WTC11 (cell line): Measurements from ENCODE around the gene IFNGR1. TPM values are rescaled to one million over a fixed set of nuclear protein-coding genes. Genes with fewer than 3 reads are reported as not detected.

ENCODE experiments used
- ATAC-seq: fragments of 200-7000 bp; cut with Tn5 transposase; 2 replicates; pipeline ENCODE4 v1.10.0; 2021; ENCODE audit warnings: mild to moderate bottlenecking, moderate library complexity
- CTCF ChIA-PET: fragments of 300-600 bp; sonication (Branson Sonifier 250); formaldehyde crosslinking; loops from one replicate; lab custom pipeline; 2021; ENCODE audit warnings: antibody characterized with exemption; lab: Charles Lee
- POLR2A ChIA-PET: fragments of 350-600 bp; sonication (Branson Sonifier 250); formaldehyde crosslinking; loops from one replicate; lab custom pipeline; 2021; ENCODE audit warnings: antibody characterized with exemption; lab: Charles Lee
- DNase-seq: peaks from one replicate; pipeline ENCODE4 v3.0.0; 2021; ENCODE audit warnings: low spot score
- H3K27ac Mint-ChIP-seq: 2 replicates; pipeline ENCODE4 v1.8.0; 2021; ENCODE audit warnings: mixed read lengths
- H3K27me3 Mint-ChIP-seq: 2 replicates; pipeline ENCODE4 v1.8.0; 2021; ENCODE audit warnings: low read depth, mild to moderate bottlenecking, moderate library complexity, mixed read lengths
- H3K36me3 Mint-ChIP-seq: 2 replicates; pipeline ENCODE4 v1.8.0; 2021; ENCODE audit warnings: mixed read lengths
- H3K4me1 Mint-ChIP-seq: 2 replicates; pipeline ENCODE4 v1.8.0; 2022; ENCODE audit warnings: mixed read lengths
- H3K4me3 Mint-ChIP-seq: 2 replicates; pipeline ENCODE4 v1.8.0; 2021; ENCODE audit warnings: mild to moderate bottlenecking, moderate library complexity, mixed read lengths
- H3K9me3 Mint-ChIP-seq: 2 replicates; pipeline ENCODE4 v1.8.0; 2021; ENCODE audit warnings: mixed read lengths
- ATF3 ChIP-seq: sonication (generic); formaldehyde crosslinking; conservative IDR thresholded peaks from 2 replicates; pipeline ENCODE4 v1.8.1; 2022; ENCODE audit warnings: mild to moderate bottlenecking, missing genetic modification reagents
- CREB1 ChIP-seq: sonication (generic); formaldehyde crosslinking; IDR thresholded peaks from 2 replicates; pipeline ENCODE4 v1.8.0; 2023; ENCODE audit warnings: mild to moderate bottlenecking, missing genetic modification reagents
- CREM ChIP-seq: sonication (generic); formaldehyde crosslinking; IDR thresholded peaks from 2 replicates; pipeline ENCODE4 v1.8.1; 2022; ENCODE audit warnings: mild to moderate bottlenecking, missing genetic modification reagents, moderate library complexity
- CTCF ChIP-seq: fragments of 200-600 bp; IDR thresholded peaks from 2 replicates; pipeline ENCODE4 v1.8.0; 2022; ENCODE audit warnings: antibody characterized with exemption
- E2F5 ChIP-seq: sonication (generic); formaldehyde crosslinking; IDR thresholded peaks from 2 replicates; pipeline ENCODE4 v1.8.1; 2022; ENCODE audit warnings: mild to moderate bottlenecking, moderate library complexity, missing genetic modification reagents
- ESRRA ChIP-seq: sonication (generic); formaldehyde crosslinking; IDR thresholded peaks from 2 replicates; pipeline ENCODE4 v1.8.1; 2022; ENCODE audit warnings: mild to moderate bottlenecking, missing genetic modification reagents, borderline replicate concordance
- GRHL2 ChIP-seq: fragments of 250-450 bp; sonication (Bioruptor Pico); IDR thresholded peaks from 2 replicates; pipeline ENCODE4 v1.8.0; 2022; ENCODE audit warnings: mild to moderate bottlenecking, moderate library complexity; ENCODE audit not compliant: insufficient replicate concordance, severe bottlenecking
- HMGA2 ChIP-seq: fragments of 250-450 bp; sonication (Bioruptor Pico); IDR thresholded peaks from 2 replicates; pipeline ENCODE4 v1.4.0; 2021; ENCODE audit warnings: mild to moderate bottlenecking, moderate library complexity
- IRF1 ChIP-seq: sonication (generic); formaldehyde crosslinking; IDR thresholded peaks from 2 replicates; pipeline ENCODE4 v1.8.0; 2023; ENCODE audit warnings: missing genetic modification reagents
- NFATC4 ChIP-seq: fragments of 250-450 bp; sonication (Bioruptor Pico); IDR thresholded peaks from 2 replicates; pipeline ENCODE4 v1.9.0; 2021; ENCODE audit warnings: mild to moderate bottlenecking
- NR3C1 ChIP-seq: sonication (generic); formaldehyde crosslinking; conservative IDR thresholded peaks from 2 replicates; pipeline ENCODE4 v1.8.1; 2023; ENCODE audit warnings: low read depth, mild to moderate bottlenecking, missing genetic modification reagents
- SP1 ChIP-seq: sonication (generic); formaldehyde crosslinking; conservative IDR thresholded peaks from 2 replicates; pipeline ENCODE4 v1.8.1; 2022; ENCODE audit warnings: missing genetic modification reagents
- STAT6 ChIP-seq: sonication (generic); formaldehyde crosslinking; conservative IDR thresholded peaks from 2 replicates; pipeline ENCODE4 v1.8.1; 2023; ENCODE audit warnings: mild to moderate bottlenecking, low read depth, missing genetic modification reagents, moderate library complexity
- TP53 ChIP-seq: sonication (generic); formaldehyde crosslinking; IDR thresholded peaks from 2 replicates; pipeline ENCODE4 v1.8.1; 2023; ENCODE audit warnings: mild to moderate bottlenecking, missing genetic modification reagents
- ZBTB43 ChIP-seq: sonication (generic); formaldehyde crosslinking; IDR thresholded peaks from 2 replicates; pipeline ENCODE4 v1.8.1; 2023; ENCODE audit warnings: mild to moderate bottlenecking, missing genetic modification reagents
- ZNF138 ChIP-seq: sonication (generic); formaldehyde crosslinking; conservative IDR thresholded peaks from 2 replicates; pipeline ENCODE4 v1.8.1; 2022; ENCODE audit warnings: mild to moderate bottlenecking, moderate library complexity, missing genetic modification reagents
- ZNF219 ChIP-seq: sonication (generic); formaldehyde crosslinking; IDR thresholded peaks from 2 replicates; pipeline ENCODE4 v1.8.0; 2023; ENCODE audit warnings: missing genetic modification reagents, mild to moderate bottlenecking, borderline replicate concordance
- ZNF512 ChIP-seq: sonication (generic); formaldehyde crosslinking; IDR thresholded peaks from 2 replicates; pipeline ENCODE4 v1.8.1; 2022; ENCODE audit warnings: missing genetic modification reagents, borderline replicate concordance
- ZNF671 ChIP-seq: fragments of 250-450 bp; sonication (Bioruptor Pico); IDR thresholded peaks from 2 replicates; pipeline ENCODE4 v1.8.0; 2021; ENCODE audit warnings: mild to moderate bottlenecking
- ZSCAN18 ChIP-seq: fragments of 250-450 bp; sonication (Bioruptor Pico); IDR thresholded peaks from 2 replicates; pipeline ENCODE4 v2.1.2; 2022; ENCODE audit warnings: mild to moderate bottlenecking, moderate library complexity
- total RNA-seq: library from RNA; stranded (reverse); gene quantifications from 3 replicates; pipeline ENCODE4 v1.2.3, GENCODE V29; 2021

IFNGR1 gene
- total RNA-seq, 1 experiment from 2014 or later: 17.6 TPM

GRCh38 chr6:137233911-137234863 lies 15.0 kb upstream of the IFNGR1 start (continued):
- TF ChIP-seq CREM (CRISPR knock-in tag) (no peak), IRF1 (CRISPR knock-in tag) (no peak), ESRRA (CRISPR knock-in tag) (no peak), ZBTB43 (CRISPR knock-in tag) (no peak), HMGA2 (CRISPR knock-in tag) (no peak), TP53 (CRISPR knock-in tag) (no peak)
- TF ChIP-seq, all 79 proteins: peak for 0

GRCh38 chr6:137231895-137232294 lies 12.7 kb upstream of the IFNGR1 start:
- Mint-ChIP-seq H3K4me1 (peaks cover 5% of the 10 kb centered on the region; the same call in 1 of the 2 replicates), H3K9me3 (peaks cover 8% of the 10 kb centered on the region), H3K4me3 (no peak overlapping the region), H3K27ac (no peak overlapping the region), H3K36me3 (peaks cover 3% of the 10 kb centered on the region; the same call in 1 of the 2 replicates), H3K27me3 (no peaks in the 10 kb centered on the region)
- ChIA-PET POLR2A (no interaction called here), CTCF (no interaction called here)
- ATAC-seq (no peak), DNase-seq (no peak)
- TF ChIP-seq NR3C1 (CRISPR knock-in tag) (no peak), TP53 (CRISPR knock-in tag) (no peak)

GRCh38 chr6:137230956-137231555 lies 11.9 kb upstream of the IFNGR1 start:
- Mint-ChIP-seq H3K9me3 (peaks cover 3% of the 10 kb centered on the region; the same call in 1 of the 2 replicates), H3K4me1 (peaks cover 5% of the 10 kb centered on the region; the same call in 1 of the 2 replicates), H3K27ac (no peak overlapping the region), H3K27me3 (no peaks in the 10 kb centered on the region), H3K36me3 (no peaks in the 10 kb centered on the region), H3K4me3 (no peak overlapping the region)
- DNase-seq (no peak), ATAC-seq (no peak)
- ChIA-PET CTCF (no interaction called here), POLR2A (no interaction called here)
- TF ChIP-seq HMGA2 (CRISPR knock-in tag) (no peak), ESRRA (CRISPR knock-in tag) (no peak), STAT6 (no peak), E2F5 (CRISPR knock-in tag) (no peak), SP1 (CRISPR knock-in tag) (no peak), GRHL2 (CRISPR knock-in tag) (no peak), NFATC4 (CRISPR knock-in tag) (no peak), ZNF219 (CRISPR knock-in tag) (no peak), ZNF671 (CRISPR knock-in tag) (no peak), ZSCAN18 (no peak), CTCF (no peak), ZNF512 (CRISPR knock-in tag) (no peak), ZNF138 (CRISPR knock-in tag) (no peak), ATF3 (CRISPR knock-in tag) (no peak), CREB1 (no peak)
